Activated naive CD8-positive, alpha-beta T cell treated with anti-CD3 and anti-CD28 coated beads, Interleukin-2, amount 50 U/mL, for 16 hours (primary cell): ENCODE measurements around the gene BLMH.
"Not testable (repeated sequence)": the region's sequence is repeated elsewhere in the genome, so short reads cannot be mapped to it uniquely, and the experiment has no call there.

Experiments
- DNase-seq: peaks from one replicate; pipeline ENCODE4 v3.0.0-alpha.2; 2020; ENCODE audit warnings: low read depth, low spot score

BLMH gene

GRCh38 chr17:30229012-30229411 lies 62.7 kb downstream of the BLMH start:
- DNase-seq: no peak

DNA sequence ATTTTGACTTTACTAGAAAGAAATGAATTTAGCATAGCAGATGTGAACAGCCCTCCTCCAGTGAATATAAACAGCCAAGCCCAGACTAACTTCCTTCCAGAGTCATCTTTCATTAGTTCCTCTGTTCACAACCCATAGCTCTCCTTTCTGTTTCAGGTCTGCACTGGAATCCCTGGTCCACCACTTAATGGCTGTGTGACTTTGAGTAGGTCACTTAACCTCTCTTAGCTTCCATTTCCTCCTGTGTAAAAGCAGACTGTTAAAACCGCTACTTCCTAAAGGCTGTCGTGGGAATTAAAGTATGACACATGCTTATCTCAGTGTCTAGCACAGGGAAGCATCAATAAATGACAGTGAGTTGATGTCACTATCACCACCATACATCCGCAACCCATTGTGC lies 63.7 kb downstream of the BLMH start:
- no peak for DNase-seq

DNA sequence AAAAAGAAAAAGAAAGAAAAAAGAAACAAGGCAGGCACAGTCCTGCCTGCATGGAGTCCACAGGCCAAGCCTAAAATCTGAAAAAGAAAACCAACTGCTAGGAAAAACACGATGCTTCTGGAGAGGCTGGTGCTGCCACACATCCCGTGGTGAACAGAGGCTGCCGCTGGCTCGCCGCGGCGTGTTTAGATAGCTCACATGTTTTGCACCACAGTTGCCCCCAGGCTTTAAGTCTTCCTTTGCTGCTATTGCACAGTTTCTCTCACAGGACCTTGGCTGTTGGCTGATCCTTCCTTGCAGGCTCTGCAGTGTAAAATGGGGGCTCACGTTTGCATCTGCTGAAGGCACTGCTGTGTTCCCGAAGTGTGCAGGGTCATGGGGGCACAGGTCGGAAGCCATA lies 64.9 kb downstream of the BLMH start:
- DNase-seq: no peak

DNA sequence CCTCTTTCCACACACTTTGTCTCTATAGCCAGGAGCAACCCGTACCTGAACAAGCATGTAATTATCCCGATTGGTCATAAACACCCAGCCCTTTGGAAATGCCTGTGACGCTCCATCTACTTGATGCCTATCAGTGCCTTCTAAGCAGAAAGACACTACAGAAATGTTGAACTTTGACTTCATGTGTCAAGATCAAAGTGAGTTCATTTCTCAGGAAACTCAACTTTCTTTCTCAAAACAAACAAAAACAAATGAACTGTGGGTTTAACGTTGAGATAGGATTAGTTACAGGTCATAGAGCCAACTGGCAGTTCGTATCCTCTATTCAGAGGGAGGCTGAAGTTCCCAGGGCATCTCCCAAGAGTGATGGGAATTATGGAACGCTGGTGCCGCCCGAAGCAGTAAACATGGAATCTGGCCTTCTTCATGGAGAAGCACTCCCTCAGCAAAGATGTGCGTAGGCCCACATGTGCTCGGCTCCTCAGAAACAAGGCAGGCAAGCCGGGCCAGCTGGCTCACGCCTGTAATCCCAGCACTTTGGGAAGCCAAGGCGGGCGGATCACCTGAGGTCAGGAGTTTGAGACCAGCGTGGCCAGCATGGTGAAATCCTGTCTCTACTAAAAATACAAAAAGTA lies 65.7 kb downstream of the BLMH start:
- no peak for DNase-seq

DNA sequence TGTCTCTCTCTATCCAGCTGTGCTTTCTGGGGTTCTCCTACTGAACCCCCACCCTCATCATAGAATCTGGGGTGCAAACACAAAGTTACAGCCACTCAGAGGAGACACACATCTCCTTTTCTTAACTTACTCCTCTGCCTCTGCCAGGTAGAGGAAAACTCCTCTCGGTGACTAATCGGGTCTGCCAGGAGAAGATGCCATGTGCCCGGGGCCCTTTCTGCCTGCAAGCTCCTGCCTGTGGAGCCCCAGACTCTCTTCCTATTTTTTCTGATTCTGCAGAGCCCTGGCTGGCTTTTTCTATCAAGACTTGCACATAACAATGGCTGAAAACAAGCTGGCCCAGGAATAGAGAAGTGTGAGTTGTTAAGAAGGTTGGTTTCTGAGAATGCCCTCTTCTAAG lies 66.6 kb downstream of the BLMH start:
- no peak for DNase-seq

DNA sequence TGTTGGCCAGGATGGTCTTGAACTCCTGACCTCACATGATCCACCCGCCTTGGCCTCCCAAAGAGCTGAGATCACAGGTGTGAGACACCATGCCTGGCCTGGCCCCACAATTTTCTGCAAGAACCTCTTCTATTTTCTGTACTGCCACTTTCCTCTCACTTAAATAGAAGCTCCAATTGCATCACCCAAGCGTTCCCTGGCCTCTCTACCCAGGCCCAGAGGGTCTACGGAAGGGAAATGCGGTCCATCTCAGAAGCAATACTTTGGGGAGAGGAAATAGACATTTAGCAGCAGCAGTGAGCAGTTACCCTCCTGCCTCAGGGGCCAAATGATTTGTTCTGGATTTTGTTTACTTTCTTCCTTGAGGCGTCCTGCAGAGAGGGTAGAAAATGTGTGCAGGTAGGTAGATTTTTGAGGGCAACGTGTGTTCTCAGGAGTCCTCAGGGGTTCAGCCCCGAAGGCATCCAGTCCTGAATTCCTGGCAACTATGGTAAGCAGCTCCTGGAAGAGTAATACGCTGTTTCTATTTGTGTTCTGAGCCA lies 67.3 kb downstream of the BLMH start:
- DNase-seq: no peak

DNA sequence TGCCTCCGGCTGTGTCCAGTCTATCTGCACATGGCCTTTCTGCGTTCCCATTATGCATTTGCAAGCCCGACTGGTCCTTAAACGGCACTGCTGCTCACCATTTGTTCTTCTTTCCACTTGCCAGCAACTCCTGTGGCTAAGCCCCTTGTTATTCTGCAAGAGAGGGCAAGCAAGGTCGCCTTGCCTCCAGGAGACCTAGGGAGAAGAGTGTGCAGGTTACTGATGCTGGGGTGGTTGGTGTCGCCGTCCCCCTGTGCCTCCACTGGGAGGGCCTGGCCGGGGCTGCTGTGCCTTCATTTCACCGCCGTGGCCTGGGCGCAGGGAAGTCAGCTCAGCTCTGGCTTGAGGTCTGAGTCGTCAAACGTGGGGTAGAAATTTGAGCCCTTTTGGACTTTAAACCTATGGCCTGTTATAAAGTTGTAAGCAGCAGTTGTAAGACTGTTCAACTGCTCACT lies 69.0 kb downstream of the BLMH start:
- DNase-seq: no peak

DNA sequence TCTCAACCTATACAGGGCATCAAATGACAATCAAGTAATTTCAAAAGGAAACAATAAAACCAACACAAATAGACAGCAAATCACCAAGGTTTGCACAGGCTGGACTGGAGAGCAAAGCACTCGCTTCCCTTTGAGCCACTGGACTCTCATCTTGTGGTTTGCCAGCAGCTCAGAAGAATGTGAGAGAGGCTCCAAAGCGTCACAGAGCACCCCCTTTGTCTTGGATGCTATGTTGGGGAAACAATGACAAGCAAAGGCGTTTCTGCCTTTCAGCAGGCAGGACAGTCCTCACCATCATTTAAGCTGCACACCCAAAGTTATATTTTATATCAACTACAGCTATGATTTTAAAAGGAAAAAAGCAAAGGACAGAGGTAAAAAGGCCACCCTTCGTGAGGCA lies 69.5 kb downstream of the BLMH start:
- no peak for DNase-seq

GRCh38 chr17:30221346-30221745 lies 70.4 kb downstream of the BLMH start:
- no peak for DNase-seq

DNA sequence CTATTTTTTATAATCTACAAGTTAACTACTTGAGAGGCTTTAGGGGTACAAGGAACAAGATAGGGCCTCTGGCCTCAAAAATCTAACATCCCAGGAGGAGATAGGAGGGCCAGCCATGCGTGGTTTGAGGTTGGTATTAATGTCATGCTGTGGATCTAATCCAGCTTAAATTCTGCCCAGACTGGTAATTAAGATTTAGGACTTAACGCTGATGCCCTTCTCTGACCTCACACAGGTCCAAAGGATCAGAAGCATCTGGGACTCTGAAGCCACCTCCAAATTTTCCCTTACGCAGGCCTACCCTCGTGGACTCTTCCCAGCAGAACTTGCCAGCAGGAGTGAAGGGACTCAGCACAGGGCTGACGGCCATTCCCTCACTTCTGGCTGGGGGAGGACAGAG lies 71.3 kb downstream of the BLMH start:
- no peak for DNase-seq

GRCh38 chr17:30219833-30220232 lies 71.9 kb downstream of the BLMH start:
- DNase-seq: no peak

DNA sequence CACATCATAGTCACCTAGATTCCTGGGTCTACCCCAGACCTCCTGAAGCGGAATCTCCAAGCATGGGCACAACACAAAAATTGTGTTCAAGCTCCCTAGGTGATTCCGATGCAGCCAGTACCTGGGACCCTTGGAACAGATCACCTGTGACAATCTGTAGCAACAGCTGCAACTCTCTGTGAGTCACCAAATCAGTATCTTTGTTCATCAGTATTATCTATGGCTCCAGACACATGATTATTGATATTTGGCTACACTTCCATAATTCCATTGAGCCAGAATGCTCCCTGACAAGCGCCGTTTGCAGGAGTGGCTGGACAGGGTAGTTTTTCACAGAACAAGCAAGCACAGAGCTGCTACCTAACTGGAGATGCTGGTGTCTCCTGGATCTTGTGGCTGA lies 72.4 kb downstream of the BLMH start:
- no peak for DNase-seq

DNA sequence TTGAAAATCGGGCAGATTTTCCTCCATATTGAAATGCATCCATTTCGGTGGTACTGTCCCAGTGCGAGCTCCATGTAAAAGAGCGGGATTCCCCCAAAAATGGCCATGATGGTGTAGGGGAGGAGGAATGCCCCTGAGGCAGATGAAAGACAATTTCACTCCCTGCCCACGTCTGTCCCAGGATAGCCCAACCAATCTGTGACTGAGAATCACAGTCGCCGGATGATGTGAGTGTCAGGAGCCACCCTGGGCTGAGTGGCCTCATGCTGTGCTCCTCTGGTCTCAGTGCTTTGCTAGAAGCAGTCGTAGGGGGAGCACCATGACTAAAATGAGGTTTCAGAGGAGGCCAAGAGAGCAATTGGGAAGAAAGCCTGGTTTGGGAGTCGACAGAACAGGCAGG lies 72.9 kb downstream of the BLMH start:
- no peak for DNase-seq

- no peak for DNase-seq
These were observed 73.9 kb downstream of the BLMH start for GRCh38 chr17:30217746-30218245.

DNA sequence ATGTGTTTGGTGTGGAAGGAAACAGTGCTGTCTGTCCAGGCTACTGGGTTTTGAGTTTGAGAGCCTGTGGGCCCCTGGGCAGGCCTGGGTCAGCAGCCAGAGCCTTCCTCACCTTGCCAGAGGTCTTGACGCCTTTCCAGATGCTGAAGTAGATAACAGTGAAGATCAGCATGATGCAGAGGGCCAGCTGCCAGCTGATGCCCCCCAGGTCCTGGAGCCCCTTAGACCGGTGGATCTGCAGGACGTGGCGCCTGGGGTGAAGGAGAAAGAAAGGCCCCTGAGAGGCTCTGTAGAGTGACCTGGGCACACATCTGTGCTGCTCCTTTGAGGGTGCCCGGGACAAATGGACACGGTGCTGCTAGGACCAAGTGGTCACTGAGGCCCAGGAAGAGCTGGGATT lies 74.7 kb downstream of the BLMH start:
- DNase-seq: no peak

DNA sequence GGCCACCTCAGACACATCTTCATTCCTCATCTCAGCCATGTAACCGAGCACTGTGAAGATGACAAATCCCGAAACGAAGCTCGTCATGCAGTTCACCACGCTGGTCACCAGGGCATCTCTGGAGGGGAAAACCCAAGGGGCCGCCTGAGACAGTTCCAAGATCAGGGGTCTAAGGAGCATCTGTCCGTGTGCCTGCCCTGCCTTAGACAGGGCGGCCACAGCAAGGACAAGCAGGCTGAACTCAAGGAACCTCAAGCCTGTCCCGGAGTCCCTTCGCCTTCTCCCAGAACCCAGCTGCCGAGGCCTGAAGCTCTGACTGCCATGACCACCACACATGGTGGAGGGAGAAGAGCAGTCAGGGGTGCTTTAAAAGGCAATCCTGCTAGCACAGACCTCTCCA lies 79.0 kb downstream of the BLMH start:
- DNase-seq: no peak

GRCh38 chr17:30211371-30211770 lies 80.4 kb downstream of the BLMH start:
- no peak for DNase-seq

DNA sequence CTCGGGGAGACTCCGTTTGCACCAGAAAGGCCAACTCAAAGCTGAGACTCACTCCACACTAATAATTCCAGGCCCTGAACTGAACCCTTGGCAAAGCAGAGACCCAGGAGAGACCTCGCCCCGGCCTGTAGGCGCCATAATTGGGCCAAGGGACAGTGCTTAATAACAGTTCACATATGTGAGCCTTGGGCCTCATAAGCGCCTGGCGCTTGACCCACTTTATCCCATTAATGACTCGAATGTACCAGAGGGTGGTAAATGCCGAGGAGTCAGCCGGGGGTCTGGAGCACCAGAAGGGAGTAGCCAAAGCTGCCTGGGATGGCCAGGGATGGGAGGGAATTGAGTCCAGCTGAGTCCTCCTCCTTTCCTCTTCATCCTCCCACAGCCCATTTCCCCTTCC lies 80.8 kb downstream of the BLMH start:
- DNase-seq: no peak

DNA sequence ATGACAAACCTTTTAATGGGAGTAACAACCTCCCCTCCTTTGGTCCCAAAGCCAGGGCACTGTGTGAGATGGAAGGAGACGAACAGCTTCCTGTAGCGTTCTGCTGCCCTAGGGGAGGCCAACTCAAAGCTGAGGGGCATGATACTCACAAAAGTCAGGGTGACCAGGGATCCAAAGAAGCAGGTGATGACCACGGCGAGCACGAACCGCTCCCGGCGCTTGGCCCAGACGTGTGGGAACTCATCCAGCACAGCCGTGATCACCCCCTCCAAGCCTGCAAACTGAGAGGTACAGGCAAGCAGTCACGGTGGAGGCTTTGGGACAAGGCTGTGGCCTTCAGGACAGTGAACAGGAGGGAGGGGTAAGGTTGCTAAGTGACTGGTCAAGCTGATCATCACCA lies 81.4 kb downstream of the BLMH start:
- no peak for DNase-seq

DNA sequence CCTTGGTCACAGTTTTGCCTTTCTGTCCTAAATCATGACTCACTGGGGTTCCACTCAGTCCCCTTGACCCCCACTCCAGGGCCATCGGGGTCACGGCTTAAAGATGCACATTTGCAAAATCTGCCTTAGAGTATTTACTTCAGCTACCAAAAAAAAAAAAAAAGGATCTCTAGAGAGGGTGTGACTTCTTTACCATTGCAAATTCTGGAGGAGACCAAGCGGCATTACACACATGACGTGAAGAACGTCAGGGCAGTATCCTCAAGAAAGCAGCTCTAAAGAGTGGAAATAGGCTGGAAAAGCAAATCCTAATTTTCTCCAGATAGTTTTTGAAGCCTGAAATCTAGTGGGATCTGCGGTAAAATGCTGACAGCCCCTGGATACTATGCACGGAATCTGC lies 81.8 kb downstream of the BLMH start:
- no peak for DNase-seq

DNA sequence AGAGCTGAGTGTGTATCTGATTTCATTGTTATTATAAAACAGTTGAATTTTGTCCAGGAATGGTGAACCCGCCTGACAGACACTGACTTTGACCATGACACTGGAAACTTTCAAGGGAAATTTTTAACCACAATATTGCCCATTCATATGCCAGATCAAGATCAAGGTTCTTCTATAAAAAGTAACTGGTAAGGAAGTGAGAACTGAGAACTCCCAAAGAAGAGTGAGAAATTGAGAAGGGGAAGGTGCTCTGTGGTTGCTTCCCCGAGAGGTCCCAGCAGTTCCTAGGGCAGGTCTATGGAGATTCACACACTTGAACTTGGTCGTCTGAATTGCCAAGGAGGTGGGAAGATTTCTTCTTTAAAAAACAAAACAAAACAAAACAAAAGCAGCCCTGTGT lies 83.5 kb downstream of the BLMH start:
- no peak for DNase-seq

DNA sequence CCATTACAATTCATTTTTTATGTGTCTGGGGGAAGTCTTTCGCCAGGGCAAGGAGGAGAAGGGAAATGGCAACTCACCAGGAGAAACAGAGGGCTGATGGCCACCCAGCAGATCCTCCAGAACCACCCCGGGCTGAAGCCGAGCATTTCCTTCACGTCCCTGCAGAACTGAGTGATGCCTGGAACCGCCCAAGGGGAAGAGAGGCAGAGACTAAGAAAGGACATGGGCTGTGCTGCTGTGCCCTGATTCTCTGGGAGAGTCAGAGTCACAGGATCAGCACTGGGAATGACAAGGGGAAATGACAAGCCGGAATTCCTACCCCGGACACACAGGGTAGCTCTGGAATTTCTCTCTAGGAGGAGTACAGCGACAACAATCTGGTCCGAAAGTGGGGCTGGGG lies 84.1 kb downstream of the BLMH start:
- DNase-seq: no peak

DNA sequence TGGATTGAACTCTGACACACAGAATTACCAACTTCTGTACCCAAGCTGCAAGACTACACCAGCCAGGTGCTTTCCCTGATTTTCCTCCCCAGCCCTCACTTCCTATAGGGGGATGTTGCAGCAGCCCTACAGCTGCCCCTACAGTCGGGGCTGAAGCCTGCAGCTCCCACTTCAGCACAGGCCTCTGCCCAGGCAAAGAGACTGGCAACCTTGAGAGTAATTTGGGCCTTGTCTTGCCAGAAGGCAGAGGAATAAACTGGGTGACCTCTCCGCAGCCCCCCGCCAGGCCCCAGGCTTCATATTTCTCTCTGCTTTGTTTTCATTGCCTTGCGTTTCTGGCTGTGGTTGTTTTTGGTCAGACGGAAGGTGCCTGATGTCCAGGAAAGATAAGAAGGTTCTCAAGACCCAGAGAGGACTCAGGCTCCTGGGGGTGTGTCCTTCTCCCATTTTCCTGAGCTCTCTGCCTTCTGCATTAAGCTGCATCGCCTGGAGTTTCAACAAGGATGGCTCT lies 88.2 kb downstream of the BLMH start:
- DNase-seq: no peak

DNA sequence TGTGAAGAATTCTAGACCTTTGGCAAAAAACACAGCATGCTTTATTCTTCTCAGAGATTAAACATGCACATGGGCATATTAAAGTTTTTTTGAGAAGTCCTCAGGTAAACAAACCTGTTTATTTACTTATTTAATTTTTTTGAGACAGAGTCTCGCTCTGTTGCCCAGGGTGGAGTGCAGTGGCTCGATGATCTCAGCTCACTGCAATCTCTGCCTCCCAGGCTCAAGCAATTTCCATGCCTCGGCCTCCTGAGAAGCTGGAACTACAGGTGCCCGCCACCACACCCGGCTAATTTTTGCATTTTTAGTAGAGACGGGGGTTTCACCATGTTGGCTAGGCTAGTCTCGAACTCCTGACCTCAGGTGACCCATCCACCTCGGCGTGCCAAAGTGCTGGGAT lies 91.1 kb downstream of the BLMH start:
- not testable (repeated sequence) for DNase-seq
